Sigmoid colon (tissue), 4 donors: ENCODE measurements around the gene ROBO4.

Source experiments
- CTCF ChIP-seq, 4 experiments: fragments of 450-650 bp in 3 of 4; fragments of 200-600 bp in 1 of 4; IDR thresholded peaks; one replicate each; pipeline ENCODE4 v1.5.1; 2016 to 2019; ENCODE audit warnings: antibody characterized with exemption in 4 of 4, mild to moderate bottlenecking in 3 of 4, moderate library complexity in 2 of 4
- EP300 ChIP-seq, 4 donors: sonication (generic); formaldehyde crosslinking; IDR thresholded peaks; one replicate each; pipeline ENCODE4 v1.6.1; 2017; ENCODE audit warnings: antibody characterized with exemption in 4 of 4
- POLR2A ChIP-seq, 2 donors: fragments of 450-650 bp; IDR thresholded peaks; one replicate each; pipeline ENCODE4 v1.6.1; 2016; ENCODE audit warnings: antibody characterized with exemption in 2 of 2, mild to moderate bottlenecking in 2 of 2, moderate library complexity in 2 of 2
- POLR2AphosphoS5 ChIP-seq, 4 donors: sonication (generic); formaldehyde crosslinking; IDR thresholded peaks; one replicate each; pipeline ENCODE4 v1.6.1; 2017; ENCODE audit warnings: antibody characterized with exemption in 4 of 4

- TF ChIP-seq CTCF (IDR thresholded peaks at IDR 0.05) (no peak), POLR2A (IDR thresholded peaks at IDR 0.05) (no peak), POLR2AphosphoS5 (IDR thresholded peaks at IDR 0.05) (no peak), EP300 (IDR thresholded peaks at IDR 0.05) (no peak)
These were observed 33.3 kb downstream of the ROBO4 start for GRCh38 chr11:124864176-124864891.
